Cortex of kidney (tissue), 1 donor: ENCODE data around the gene SLC12A3.

Source experiments
- DNase-seq: peaks from one replicate; lab custom pipeline; 2025; lab: John Stamatoyannopoulos, UW

The SLC12A3 gene

GRCh38 chr16:56889206-56889605 is 24.2 kb downstream of the SLC12A3 start:
- no peak for DNase-seq

- DNase-seq = no peak
Measured at GRCh38 chr16:56891685-56892084, 26.7 kb downstream of the SLC12A3 start.

GRCh38 chr16:56892705-56893104 is 27.7 kb downstream of the SLC12A3 start:
- DNase-seq = no peak

- DNase-seq = no peak
Measured at GRCh38 chr16:56894331-56894917, 29.4 kb downstream of the SLC12A3 start.

GRCh38 chr16:56895813-56896212 is 30.8 kb downstream of the SLC12A3 start:
- DNase-seq = no peak

GRCh38 chr16:56896244-56896643 is 31.2 kb downstream of the SLC12A3 start:
- no peak for DNase-seq

- no peak for DNase-seq
Measured at GRCh38 chr16:56897026-56897799, 32.2 kb downstream of the SLC12A3 start.

- DNase-seq = no peak
Measured at GRCh38 chr16:56898847-56899246, 33.8 kb downstream of the SLC12A3 start.

- DNase-seq = no peak
Measured at GRCh38 chr16:56903866-56904265, 38.9 kb downstream of the SLC12A3 start.

- DNase-seq = no peak
Measured at GRCh38 chr16:56907401-56907800, 42.4 kb downstream of the SLC12A3 start.

GRCh38 chr16:56909527-56909979 is 44.5 kb downstream of the SLC12A3 start:
- no peak for DNase-seq

GRCh38 chr16:56910112-56910511 is 45.1 kb downstream of the SLC12A3 start:
- DNase-seq = no peak

GRCh38 chr16:56910654-56911539 is 45.9 kb downstream of the SLC12A3 start:
- DNase-seq = no peak

- DNase-seq = no peak
Measured at GRCh38 chr16:56911771-56912571, 47.0 kb downstream of the SLC12A3 start.

GRCh38 chr16:56912746-56913708 is 48.0 kb downstream of the SLC12A3 start:
- no peak for DNase-seq

- no peak for DNase-seq
Measured at GRCh38 chr16:56914896-56915295, 49.9 kb downstream of the SLC12A3 start.

- DNase-seq = no peak
Measured at GRCh38 chr16:56915336-56916119, 50.5 kb downstream of the SLC12A3 start.

- no peak for DNase-seq
Measured at GRCh38 chr16:56916571-56917403, 51.8 kb downstream of the SLC12A3 start.

- no peak for DNase-seq
Measured at GRCh38 chr16:56918467-56919012, 53.5 kb downstream of the SLC12A3 start.
